T-cell (primary cell): ENCODE data around the gene OS9. TPM values are rescaled to one million over a fixed set of nuclear protein-coding genes. Genes with fewer than 3 reads are reported as not detected.

Experiments
- ATAC-seq, 4 experiments: fragments of 200-7000 bp in 3 of 4; fragments of 150-1000 bp in 1 of 4; cut with Tn5 transposase; replicated peaks in 1 of 4; 1 replicate in 3 of 4; 2 replicates in 1 of 4; pipeline ENCODE4 v1.10.0; 2021; ENCODE audit warnings: moderate library complexity in 3 of 4, mild to moderate bottlenecking in 2 of 4, moderate number of reproducible peaks in 1 of 4
- CTCF ChIA-PET, 2 donors: fragments of 300-600 bp; sonication (Branson Sonifier 250); formaldehyde crosslinking; loops; one replicate each; lab custom pipeline; 2022; ENCODE audit warnings: antibody characterized with exemption in 2 of 2; lab: Charles Lee
- POLR2A ChIA-PET, 2 donors: fragments of 300-600 bp; sonication (Branson Sonifier 250); formaldehyde crosslinking; loops; one replicate each; lab custom pipeline; 2022; ENCODE audit warnings: antibody characterized with exemption in 2 of 2; lab: Charles Lee
- DNase-seq, 35 experiments: peaks; one replicate each; pipeline versions ENCODE4 v3.0.0 to v3.0.0-alpha.2; 2013 to 2023
- H3K27ac ChIP-seq: one replicate; pipeline ENCODE4 v1.5.1; 2013; ENCODE audit warnings: low read length
- H3K27me3 ChIP-seq, 2 experiments: replicated peaks in 1 of 2; 1 replicate in 1 of 2; 2 replicates in 1 of 2; pipeline versions ENCODE4 v1.6.1 to v1.7.0; 2013; ENCODE audit warnings: low read length in 1 of 2, mixed read lengths in 1 of 2; ENCODE audit not compliant: control insufficient read depth in 2 of 2, insufficient read depth in 2 of 2; ENCODE audit errors: extremely low read depth in 1 of 2
- H3K36me3 ChIP-seq, 2 donors: 1 replicate in 1 of 2; 2 replicates in 1 of 2; pipeline versions ENCODE4 v1.6.1 to v1.7.0; 2013; ENCODE audit warnings: low read length in 1 of 2; ENCODE audit not compliant: control insufficient read depth in 2 of 2, insufficient read depth in 1 of 2; ENCODE audit errors: extremely low read depth in 1 of 2
- H3K4me1 ChIP-seq, 2 experiments: 1 replicate in 1 of 2; 2 replicates in 1 of 2; pipeline versions ENCODE4 v1.6.1 to v1.7.0; 2013; ENCODE audit warnings: low read length in 2 of 2, mixed read lengths in 1 of 2; ENCODE audit not compliant: insufficient read depth in 2 of 2, control insufficient read depth in 1 of 2; ENCODE audit errors: extremely low read depth in 1 of 2
- H3K4me3 ChIP-seq, 2 donors: 1 replicate in 1 of 2; 2 replicates in 1 of 2; pipeline versions ENCODE4 v1.5.1 to v1.7.0; 2013; ENCODE audit warnings: mild to moderate bottlenecking in 2 of 2, low read length in 1 of 2, moderate library complexity in 1 of 2; ENCODE audit not compliant: control insufficient read depth in 1 of 2; ENCODE audit errors: extremely low read depth in 1 of 2
- H3K9me3 ChIP-seq: 2 replicates; pipeline ENCODE4 v1.7.0; 2013
- H3K27ac Mint-ChIP-seq, 2 donors: one replicate each; pipeline ENCODE4 v1.8.0; 2020 to 2021; ENCODE audit warnings: mild to moderate bottlenecking in 2 of 2, mixed read lengths in 2 of 2
- H3K27me3 Mint-ChIP-seq, 2 donors: one replicate each; pipeline ENCODE4 v1.8.0; 2021 to 2022; ENCODE audit warnings: mixed read lengths in 2 of 2
- H3K36me3 Mint-ChIP-seq: one replicate; pipeline ENCODE4 v1.8.0; 2021; ENCODE audit warnings: mixed read lengths
- H3K4me1 Mint-ChIP-seq, 3 donors: one replicate each; pipeline ENCODE4 v1.8.0; 2020 to 2022; ENCODE audit warnings: mixed read lengths in 3 of 3, mild to moderate bottlenecking in 1 of 3
- H3K4me3 Mint-ChIP-seq, 3 donors: one replicate each; pipeline ENCODE4 v1.8.0; 2020 to 2022; ENCODE audit warnings: mild to moderate bottlenecking in 3 of 3, mixed read lengths in 3 of 3, moderate library complexity in 3 of 3
- H3K9me3 Mint-ChIP-seq, 3 donors: one replicate each; pipeline ENCODE4 v1.8.0; 2020 to 2022; ENCODE audit warnings: mixed read lengths in 3 of 3
- WGBS: methylation state at CpG from one replicate; pipeline ENCODE4 v1.1.5; 2013; ENCODE audit warnings: missing lambda C conversion rate; ENCODE audit not compliant: insufficient coverage; 5-methylcytosine and 5-hydroxymethylcytosine counted together
- total RNA-seq, 35 experiments: library from RNA in 6 of 35; stranded (reverse) in 6 of 35; fragments of 120-200 nt in 1 of 35; gene quantifications; one replicate each; pipeline versions ENCODE4 v1.2.1 to v1.2.4 and lab custom pipeline; 2013 to 2026

Gene OS9
- total RNA-seq, 5 donors from 2014 or later (not counting 1 experiment from before 2014, with no cell fraction given): 135 to 181 (median 164) TPM

GRCh38 chr12:57749061-57749460, 55.1 kb downstream of the OS9 start:
- Histone ChIP-seq H3K4me1 (peaks cover 33 to 56% of the 10 kb centered on the region in 2 experiments), H3K4me3 (no peak overlapping the region), H3K9me3 (no peaks in the 10 kb centered on the region), H3K27ac (no peak overlapping the region), H3K36me3 (peaks cover 4 to 30% of the 10 kb centered on the region in 2 donors), H3K27me3 (no peaks in the 10 kb centered on the region)
- ChIA-PET POLR2A (interaction anchor here in 1 of 2 donors (0.7 kb wide), 1 partner anchor 94 kb away, joined by 4 read pairs; no protein-coding TSS in a partner anchor), CTCF (no interaction called here)
- no peak for DNase-seq
- Mint-ChIP-seq H3K4me1 (peaks cover 59 to 64% (median 60%) of the 10 kb centered on the region in 3 donors), H3K9me3 (no peaks in the 10 kb centered on the region), H3K27me3 (no peaks in the 10 kb centered on the region), H3K36me3 (peaks cover 23% of the 10 kb centered on the region), H3K4me3 (no peak overlapping the region), H3K27ac (peak overlapping the region; percentile 19 to 44)
- no CpG with 5 or more reads among the region's 5 CpGs for WGBS
- no peak for ATAC-seq

- peak overlapping the region; percentile 89 to 96 (median 89) for H3K4me3 Mint-ChIP-seq
- ChIA-PET CTCF (no interaction called here), POLR2A (no interaction called here)
- Histone ChIP-seq H3K27me3 (no peaks in the 10 kb centered on the region), H3K4me3 (peak overlapping the region; percentile 70 to 82), H3K9me3 (no peaks in the 10 kb centered on the region), H3K27ac (no peak overlapping the region), H3K36me3 (peaks cover 4 to 30% of the 10 kb centered on the region in 2 donors), H3K4me1 (peaks cover 27 to 49% of the 10 kb centered on the region in 2 experiments)
- no peaks in the 10 kb centered on the region for H3K27me3 Mint-ChIP-seq
- DNase-seq (no peak), ATAC-seq (no peak)
- H3K27ac Mint-ChIP-seq: peak overlapping the region; percentile 93 to 99
- H3K9me3 Mint-ChIP-seq: no peaks in the 10 kb centered on the region
- 82% methylated on average over 10 of the region's 15 CpGs for WGBS
- peaks cover 51 to 54% (median 51%) of the 10 kb centered on the region in 3 donors for H3K4me1 Mint-ChIP-seq
- peaks cover 23% of the 10 kb centered on the region for H3K36me3 Mint-ChIP-seq
Observed at GRCh38 chr12:57750561-57751431, 56.9 kb downstream of the OS9 start.

GRCh38 chr12:57751432-57751787, 57.5 kb downstream of the OS9 start:
- ChIA-PET POLR2A (no interaction called here), CTCF (interaction anchor here in 1 of 2 donors (1.0 kb wide), 1 partner anchor 10 kb away, joined by 3 read pairs; no protein-coding TSS in a partner anchor)
- Mint-ChIP-seq H3K27ac (peak overlapping the region; percentile 93 to 99), H3K4me1 (peaks cover 49 to 53% (median 49%) of the 10 kb centered on the region in 3 donors), H3K4me3 (peak overlapping the region; percentile 89 to 96 (median 89)), H3K27me3 (no peaks in the 10 kb centered on the region), H3K36me3 (peaks cover 21% of the 10 kb centered on the region), H3K9me3 (no peaks in the 10 kb centered on the region)
- Histone ChIP-seq H3K36me3 (peaks cover 4 to 30% of the 10 kb centered on the region in 2 donors), H3K4me3 (peak overlapping the region; percentile 70 to 82), H3K9me3 (no peaks in the 10 kb centered on the region), H3K27ac (peak overlapping the region; percentile 72), H3K4me1 (peaks cover 31 to 51% of the 10 kb centered on the region in 2 experiments), H3K27me3 (no peaks in the 10 kb centered on the region)
- WGBS: 19% methylated on average over 8 of the region's 8 CpGs
- no peak for ATAC-seq
- DNase-seq: no peak

DNA sequence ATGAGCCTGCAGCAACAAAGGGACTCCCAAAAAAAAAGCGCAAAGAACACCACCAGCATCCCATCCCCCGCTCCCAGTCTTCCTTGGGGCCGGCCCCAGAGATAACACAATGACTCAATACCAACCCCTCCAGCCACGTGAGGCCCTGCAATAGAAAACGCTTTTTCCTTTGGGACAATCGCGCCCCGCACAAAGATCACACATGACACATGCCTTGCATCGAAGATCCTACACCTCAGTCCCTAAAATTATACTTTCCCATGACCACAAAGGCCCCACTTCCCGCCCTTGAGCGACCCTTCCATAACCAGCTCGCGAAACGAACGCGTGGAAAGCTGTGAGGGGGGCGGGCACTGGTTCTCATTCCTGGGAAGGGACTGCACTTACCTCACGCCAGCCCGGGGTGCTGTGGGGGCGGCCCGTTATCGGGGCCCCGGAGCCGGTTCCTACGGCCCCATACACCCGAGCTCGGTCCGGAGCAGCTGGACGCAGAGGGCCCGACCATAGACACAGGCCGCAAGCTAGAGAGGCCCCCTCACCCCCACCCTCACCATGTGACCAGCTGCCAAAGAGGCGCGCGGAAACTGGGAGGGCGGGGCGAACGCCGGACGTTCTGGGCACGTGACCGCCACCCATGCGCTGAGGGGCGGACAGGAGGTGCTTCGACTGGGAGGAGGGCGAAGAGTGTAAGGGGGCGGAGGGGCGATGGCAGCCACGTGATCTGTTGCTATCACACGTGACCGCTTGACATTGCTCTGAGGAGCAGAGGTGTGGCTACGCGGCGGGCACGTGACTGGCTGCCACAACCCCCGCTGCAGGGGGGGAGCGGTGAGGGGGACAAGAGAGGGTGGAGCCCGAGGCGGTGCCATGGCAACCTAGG, 58.1 kb downstream of the OS9 start, which contains the start of gene CDK4:
Gene CDK4 (minus strand): TSS at position 523 of the 880 bp plus-strand sequence. CDS start 593 bp downstream, outside the sequence.
- POLR2A ChIA-PET: no interaction called here
- H3K27me3 ChIP-seq: no peaks in the 10 kb centered on the region
- under 1% methylated on average over 49 of the region's 58 CpGs for WGBS
- H3K4me3 ChIP-seq: peak within 1 kb of the TSS; percentile 70 to 82
- H3K9me3 ChIP-seq: no peaks in the 10 kb centered on the region
- H3K36me3 ChIP-seq: peaks cover 4 to 30% of the 10 kb centered on the region in 2 donors
- no peaks in the 10 kb centered on the region for H3K9me3 Mint-ChIP-seq
- H3K27ac ChIP-seq: peak within 1 kb of the TSS; percentile 80
- peaks cover 53 to 57% (median 53%) of the 10 kb centered on the region in 3 donors for H3K4me1 Mint-ChIP-seq
- ATAC-seq (peak; percentile 76 to 83 (median 78)), DNase-seq (peak; percentile 95 to 100 (median 99))
- H3K4me3 Mint-ChIP-seq: peak within 1 kb of the TSS; percentile 89 to 96 (median 89)
- H3K36me3 Mint-ChIP-seq: peaks cover 22% of the 10 kb centered on the region
- peak within 1 kb of the TSS; percentile 93 to 99 for H3K27ac Mint-ChIP-seq
- CTCF ChIA-PET: interaction anchor here in 1 of 2 donors (0.5 to 1.0 kb wide), 2 partner anchors 11 to 38 kb away, joined by 3 read pairs; no protein-coding TSS in a partner anchor
- no peaks in the 10 kb centered on the region for H3K27me3 Mint-ChIP-seq
- peaks cover 34 to 57% of the 10 kb centered on the region in 2 experiments for H3K4me1 ChIP-seq

- H3K9me3 ChIP-seq: no peaks in the 10 kb centered on the region
- peaks cover 4 to 25% of the 10 kb centered on the region in 2 donors for H3K36me3 ChIP-seq
- ChIA-PET CTCF (interaction anchor here in 1 of 2 donors (0.5 to 1.0 kb wide), 2 partner anchors 11 to 39 kb away, joined by 3 read pairs; no protein-coding TSS in a partner anchor), POLR2A (no interaction called here)
- Mint-ChIP-seq H3K4me1 (peaks cover 55 to 59% (median 55%) of the 10 kb centered on the region in 3 donors), H3K27me3 (no peaks in the 10 kb centered on the region), H3K9me3 (no peaks in the 10 kb centered on the region), H3K36me3 (peaks cover 18% of the 10 kb centered on the region), H3K27ac (peak overlapping the region; percentile 93 to 99), H3K4me3 (peak overlapping the region; percentile 89 to 96 (median 89))
- H3K27ac ChIP-seq: peak overlapping the region; percentile 80
- WGBS: no CpG with 5 or more reads among the region's 5 CpGs
- H3K4me3 ChIP-seq: peak overlapping the region in 1 of 2 donors; percentile 7
- H3K27me3 ChIP-seq: no peaks in the 10 kb centered on the region
- peaks cover 34 to 59% of the 10 kb centered on the region in 2 experiments for H3K4me1 ChIP-seq
- DNase-seq (no peak), ATAC-seq (no peak)
Observed at GRCh38 chr12:57752668-57753000, 58.7 kb downstream of the OS9 start.
